GM19468 (cell line): Measurements from ENCODE around the gene RRH.
"Not testable (repeated sequence)": the region's sequence is repeated elsewhere in the genome, so short reads cannot be mapped to it uniquely, and the experiment has no call there.

Experiments
- ATAC-seq: cut with Tn5 transposase; IDR thresholded peaks from one replicate; pipeline ENCODE4 v1.9.1; 2021; ENCODE audit warnings: mild to moderate bottlenecking, moderate library complexity, moderate number of reproducible peaks; ENCODE audit not compliant: unreplicated experiment; ENCODE audit errors: extremely low read depth

Gene RRH

GRCh38 chr4:109827672-109828071 lies at the start of gene RRH:
Gene RRH (plus strand): TSS chr4:109827972. CDS start chr4:109828028, 56 bp downstream.
- no peak for ATAC-seq

- not testable (repeated sequence) for ATAC-seq
Observed at GRCh38 chr4:109782092-109782491, 45.7 kb upstream of the RRH start.

- ATAC-seq, result no peak
Observed at GRCh38 chr4:109786846-109787245, 40.9 kb upstream of the RRH start.

GRCh38 chr4:109787807-109788206 lies 40.0 kb upstream of the RRH start:
- ATAC-seq, result no peak

GRCh38 chr4:109795059-109795458 lies 32.7 kb upstream of the RRH start:
- ATAC-seq, result no peak

- ATAC-seq, result no peak
Observed at GRCh38 chr4:109798866-109799265, 28.9 kb upstream of the RRH start.

- ATAC-seq, result no peak
Observed at GRCh38 chr4:109801099-109801789, 26.5 kb upstream of the RRH start.

GRCh38 chr4:109801895-109802319 lies 25.9 kb upstream of the RRH start, which contains the start of gene CFI:
Gene CFI (minus strand): TSS chr4:109801999. CDS start chr4:109801971, 28 bp downstream.
- ATAC-seq, result no peak

GRCh38 chr4:109803924-109804571 lies 23.7 kb upstream of the RRH start:
- ATAC-seq, result no peak

- no peak for ATAC-seq
Observed at GRCh38 chr4:109809655-109810054, 18.1 kb upstream of the RRH start.

- no peak for ATAC-seq
Observed at GRCh38 chr4:109810552-109811387, 17.0 kb upstream of the RRH start.

GRCh38 chr4:109811707-109812106 lies 16.1 kb upstream of the RRH start:
- ATAC-seq, result no peak

- peak; percentile 99 for ATAC-seq
Observed at GRCh38 chr4:109815151-109816081, 12.4 kb upstream of the RRH start, which contains the start of gene GAR1. Gene GAR1 (plus strand): TSS chr4:109815762. CDS start chr4:109816165, 403 bp downstream.

- ATAC-seq, result no peak
Observed at GRCh38 chr4:109816082-109816442, 11.7 kb upstream of the RRH start.

- ATAC-seq, result no peak
Observed at GRCh38 chr4:109816894-109817293, 10.9 kb upstream of the RRH start.

GRCh38 chr4:109818268-109818667 lies 9.5 kb upstream of the RRH start:
- ATAC-seq, result no peak

GRCh38 chr4:109820563-109820962 lies 7.2 kb upstream of the RRH start:
- no peak for ATAC-seq

- ATAC-seq, result no peak
Observed at GRCh38 chr4:109821185-109821584, 6.6 kb upstream of the RRH start.

- ATAC-seq, result no peak
Observed at GRCh38 chr4:109826719-109827118, 1.1 kb upstream of the RRH start.

GRCh38 chr4:109833756-109834155 lies 6.0 kb downstream of the RRH start:
- ATAC-seq, result no peak
